Measurements from ENCODE around the gene UROD. TPM values are rescaled to one million over a fixed set of nuclear protein-coding genes. Genes with fewer than 3 reads are reported as not detected.

The UROD gene
- total RNA-seq, 3 donors from 2014 or later = 44.8 to 69.8 (median 51.3) TPM

- Histone ChIP-seq H3K4me3 (no peak overlapping the region), H3K36me3 (ENCODE audit: low read depth) (no peaks in the 10 kb centered on the region), H3K9me3 (no peaks in the 10 kb centered on the region), H3K4me1 (ENCODE audit: low read depth) (no peaks in the 10 kb centered on the region)
- intact Hi-C loops (cut with DNase I, micrococcal nuclease) = no loop called here
- no peak for TF ChIP-seq CTCF (IDR thresholded peaks at IDR 0.05)
- DNase-seq (no peak), ATAC-seq (no peak)
Observed at GRCh38 chr1:45023663-45024062, 11.6 kb downstream of the UROD start.

- intact Hi-C loops (cut with DNase I, micrococcal nuclease) = no loop called here
- Histone ChIP-seq H3K9me3 (no peaks in the 10 kb centered on the region), H3K4me1 (ENCODE audit: low read depth) (no peaks in the 10 kb centered on the region), H3K36me3 (ENCODE audit: low read depth) (no peaks in the 10 kb centered on the region), H3K4me3 (no peak overlapping the region)
- no peak for TF ChIP-seq CTCF (IDR thresholded peaks at IDR 0.05)
- no peak for DNase-seq
- ATAC-seq = no peak
Observed at GRCh38 chr1:45026446-45026845, 14.4 kb downstream of the UROD start.

GRCh38 chr1:45032837-45033236, 20.8 kb downstream of the UROD start:
- no peak for ATAC-seq

GRCh38 chr1:45033356-45033755, 21.3 kb downstream of the UROD start:
- no peak for ATAC-seq

More at GRCh38 chr1:45032837-45033236, 20.8 kb downstream of the UROD start:
- Histone ChIP-seq H3K9me3 (no peaks in the 10 kb centered on the region), H3K4me3 (no peak overlapping the region), H3K4me1 (ENCODE audit: low read depth) (peaks cover 4% of the 10 kb centered on the region), H3K36me3 (ENCODE audit: low read depth) (no peaks in the 10 kb centered on the region)
- intact Hi-C loops (cut with DNase I, micrococcal nuclease) = no loop called here
- DNase-seq = no peak
- no peak for TF ChIP-seq CTCF (IDR thresholded peaks at IDR 0.05)

GRCh38 chr1:45035631-45036301, 23.7 kb downstream of the UROD start:
- H3K4me3 ChIP-seq = no peak overlapping the region
- no peak for TF ChIP-seq CTCF (IDR thresholded peaks at IDR 0.05)
- intact Hi-C loops (cut with DNase I, micrococcal nuclease) = no loop called here
- H3K36me3 ChIP-seq (ENCODE audit: low read depth) = no peaks in the 10 kb centered on the region
- H3K4me1 ChIP-seq (ENCODE audit: low read depth) = peaks cover 11% of the 10 kb centered on the region
- no peak for ATAC-seq
- H3K9me3 ChIP-seq = no peaks in the 10 kb centered on the region
- DNase-seq = no peak

More at GRCh38 chr1:45033356-45033755, 21.3 kb downstream of the UROD start:
- DNase-seq = no peak
- no peaks in the 10 kb centered on the region for H3K9me3 ChIP-seq
- H3K4me3 ChIP-seq = no peak overlapping the region
- no peak for TF ChIP-seq CTCF (IDR thresholded peaks at IDR 0.05)
- intact Hi-C loops (cut with DNase I, micrococcal nuclease) = no loop called here
- peaks cover 9% of the 10 kb centered on the region for H3K4me1 ChIP-seq (ENCODE audit: low read depth)
- no peaks in the 10 kb centered on the region for H3K36me3 ChIP-seq (ENCODE audit: low read depth)
